Keratinocyte (primary cell): ENCODE measurements around the gene PNRC1.

Experiments
- EZH2 ChIP-seq: IDR thresholded peaks from one replicate; pipeline ENCODE4 v1.6.1; 2012; ENCODE audit warnings: inconsistent platforms, mild to moderate bottlenecking, low read length, moderate library complexity
- TF ChIP-seq, protein P1 (sequence below), 3 experiments: IDR thresholded peaks in 1 of 3; conservative IDR thresholded peaks in 1 of 3; optimal IDR thresholded peaks in 1 of 3; 2 replicates in 2 of 3; 3 replicates in 1 of 3; pipeline versions ENCODE3 to v1.5.1; 2011; ENCODE audit warnings: low read length in 3 of 3, mild to moderate bottlenecking in 3 of 3, moderate library complexity in 2 of 3, control low read depth in 1 of 3, inconsistent platforms in 1 of 3; ENCODE audit not compliant: insufficient read depth in 2 of 3; ENCODE audit errors: extremely low read depth in 1 of 3

DNA sequence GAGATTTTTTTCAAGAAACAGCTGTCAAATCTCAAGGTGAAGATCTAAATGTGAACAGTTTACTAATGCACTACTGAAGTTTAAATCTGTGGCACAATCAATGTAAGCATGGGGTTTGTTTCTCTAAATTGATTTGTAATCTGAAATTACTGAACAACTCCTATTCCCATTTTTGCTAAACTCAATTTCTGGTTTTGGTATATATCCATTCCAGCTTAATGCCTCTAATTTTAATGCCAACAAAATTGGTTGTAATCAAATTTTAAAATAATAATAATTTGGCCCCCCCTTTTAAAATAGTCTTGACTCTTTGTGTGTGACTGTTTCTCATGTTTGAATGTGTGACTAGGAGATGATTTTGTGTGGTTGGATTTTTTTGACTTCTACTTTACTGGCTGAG lies 4.0 kb downstream of the PNRC1 start:
- TF ChIP-seq, protein P1, sequence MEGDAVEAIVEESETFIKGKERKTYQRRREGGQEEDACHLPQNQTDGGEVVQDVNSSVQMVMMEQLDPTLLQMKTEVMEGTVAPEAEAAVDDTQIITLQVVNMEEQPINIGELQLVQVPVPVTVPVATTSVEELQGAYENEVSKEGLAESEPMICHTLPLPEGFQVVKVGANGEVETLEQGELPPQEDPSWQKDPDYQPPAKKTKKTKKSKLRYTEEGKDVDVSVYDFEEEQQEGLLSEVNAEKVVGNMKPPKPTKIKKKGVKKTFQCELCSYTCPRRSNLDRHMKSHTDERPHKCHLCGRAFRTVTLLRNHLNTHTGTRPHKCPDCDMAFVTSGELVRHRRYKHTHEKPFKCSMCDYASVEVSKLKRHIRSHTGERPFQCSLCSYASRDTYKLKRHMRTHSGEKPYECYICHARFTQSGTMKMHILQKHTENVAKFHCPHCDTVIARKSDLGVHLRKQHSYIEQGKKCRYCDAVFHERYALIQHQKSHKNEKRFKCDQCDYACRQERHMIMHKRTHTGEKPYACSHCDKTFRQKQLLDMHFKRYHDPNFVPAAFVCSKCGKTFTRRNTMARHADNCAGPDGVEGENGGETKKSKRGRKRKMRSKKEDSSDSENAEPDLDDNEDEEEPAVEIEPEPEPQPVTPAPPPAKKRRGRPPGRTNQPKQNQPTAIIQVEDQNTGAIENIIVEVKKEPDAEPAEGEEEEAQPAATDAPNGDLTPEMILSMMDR (optimal IDR thresholded peaks at IDR 0.05 in 1 of 3, IDR thresholded peaks at IDR 0.05 in 1 of 3, conservative IDR thresholded peaks at IDR 0.05 in 1 of 3; ENCODE audit: extremely low read depth in 1 of 3, insufficient read depth in 2 of 3, low read length in 3 of 3): no peak
- TF ChIP-seq EZH2: no peak
